ENCODE measurements around the gene BSPH1.
"Not testable (repeated sequence)": the region's sequence is repeated elsewhere in the genome, so short reads cannot be mapped to it uniquely, and the experiment has no call there.

BSPH1 gene, protein sequence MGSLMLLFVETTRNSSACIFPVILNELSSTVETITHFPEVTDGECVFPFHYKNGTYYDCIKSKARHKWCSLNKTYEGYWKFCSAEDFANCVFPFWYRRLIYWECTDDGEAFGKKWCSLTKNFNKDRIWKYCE

DNA sequence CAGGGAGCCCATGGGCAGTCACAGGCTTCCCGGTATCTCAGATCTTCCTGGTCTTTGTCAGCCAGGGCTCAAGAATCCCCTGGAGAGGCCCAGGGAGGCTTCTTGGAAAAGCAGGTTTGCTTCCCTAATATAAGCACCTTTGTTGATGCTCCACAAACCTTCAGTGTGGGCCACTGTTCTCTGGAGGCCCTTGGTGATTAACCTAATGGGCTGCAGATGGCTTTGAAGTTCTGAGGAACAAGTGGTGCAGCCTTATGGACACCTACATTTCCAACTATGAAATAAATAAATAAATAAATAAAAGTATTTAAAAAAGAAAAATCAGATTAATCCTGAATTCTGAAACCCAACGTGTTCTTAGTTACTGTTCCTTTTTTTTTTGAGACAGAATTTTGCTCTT lies at the start of gene BSPH1:
Gene BSPH1, minus strand, starts transcription at position 101 of the 400 bp plus-strand sequence. Its CDS starts 89 bp downstream, at position 12.
- H3K4me3 ChIP-seq (ENCODE audit: low read depth, low read length), result no peak within 1 kb of the TSS

DNA sequence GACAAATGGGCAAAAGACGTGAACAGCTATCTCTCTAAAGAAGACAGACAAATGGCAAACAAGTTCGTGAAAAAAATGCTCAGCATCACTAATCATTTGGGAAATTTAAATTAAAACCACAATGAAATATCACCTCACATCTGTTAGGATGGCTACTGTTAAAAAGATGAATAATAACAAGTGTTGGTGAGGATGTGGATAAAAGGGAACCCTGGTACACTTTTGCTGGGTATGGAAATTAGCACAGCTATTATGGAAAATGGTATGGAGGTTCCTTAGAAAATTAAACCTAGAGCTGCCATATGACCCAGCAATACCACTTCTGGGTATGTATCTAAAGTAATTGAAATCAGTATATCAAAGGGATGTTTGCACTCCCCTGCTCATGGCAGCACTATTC lies 44.8 kb upstream of the BSPH1 start:
- H3K4me3 ChIP-seq (ENCODE audit: low read depth, low read length), result no peak overlapping the region

DNA sequence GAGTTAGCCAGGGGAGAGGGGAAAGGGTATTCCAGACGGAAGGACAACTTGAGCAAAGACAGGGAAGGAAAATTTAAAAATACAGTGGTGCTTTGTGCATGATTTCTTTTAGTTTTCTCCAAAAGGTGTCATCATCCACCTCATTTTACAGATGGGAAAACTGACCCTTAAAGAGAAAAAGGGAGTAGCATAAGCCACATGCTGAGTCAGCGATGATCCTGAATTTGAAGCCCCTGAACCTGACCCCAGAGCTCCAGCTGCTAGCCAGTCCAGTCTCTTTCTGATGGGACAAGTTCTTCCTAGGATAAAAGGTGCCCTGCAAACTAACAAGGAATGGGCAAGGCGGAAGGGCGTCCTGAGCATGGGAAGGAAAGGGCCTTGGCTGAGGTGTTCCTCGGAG lies 41.6 kb upstream of the BSPH1 start:
- no peak overlapping the region for H3K4me3 ChIP-seq (ENCODE audit: low read depth, low read length)

DNA sequence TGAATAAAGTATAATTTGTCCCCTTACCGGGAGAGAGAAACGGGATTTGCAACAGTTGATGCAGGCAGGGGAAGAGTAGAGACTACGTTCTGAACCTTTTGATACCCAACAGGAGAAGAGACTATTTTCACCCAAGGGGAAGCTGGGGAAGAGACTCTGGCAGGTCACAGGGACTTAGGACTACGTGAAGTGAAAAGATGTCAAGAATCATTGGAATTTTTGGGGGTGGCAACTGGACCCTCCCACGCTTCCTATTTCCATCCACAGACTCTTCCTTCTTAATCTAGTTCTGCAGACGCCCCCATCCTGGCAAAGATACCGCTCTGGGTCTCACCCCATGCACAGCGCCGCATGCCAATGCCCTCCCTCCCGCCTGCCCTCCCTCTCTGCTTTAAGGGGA lies 38.1 kb upstream of the BSPH1 start:
- H3K4me3 ChIP-seq (ENCODE audit: low read depth, low read length), result no peak overlapping the region

DNA sequence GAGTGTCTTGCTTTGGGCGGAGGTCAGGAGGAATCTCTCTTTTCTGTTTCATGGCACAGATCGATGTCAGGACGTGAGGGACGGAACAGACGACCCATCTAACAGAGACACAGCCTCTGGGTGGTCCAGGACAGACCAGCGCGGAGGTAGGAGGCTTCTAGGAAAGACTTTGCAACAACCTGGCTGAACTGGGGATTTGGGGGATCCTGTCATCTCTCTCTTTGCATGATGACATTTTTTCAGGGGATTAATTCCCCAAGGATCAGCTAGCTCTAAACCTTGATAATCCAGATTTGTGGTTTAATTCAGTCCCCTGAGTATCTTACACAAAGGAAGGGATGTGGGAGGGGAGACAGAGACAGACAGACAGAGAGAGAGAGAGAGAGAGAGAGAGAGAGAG lies 37.5 kb upstream of the BSPH1 start:
- H3K4me3 ChIP-seq (ENCODE audit: low read depth, low read length), result no peak overlapping the region

DNA sequence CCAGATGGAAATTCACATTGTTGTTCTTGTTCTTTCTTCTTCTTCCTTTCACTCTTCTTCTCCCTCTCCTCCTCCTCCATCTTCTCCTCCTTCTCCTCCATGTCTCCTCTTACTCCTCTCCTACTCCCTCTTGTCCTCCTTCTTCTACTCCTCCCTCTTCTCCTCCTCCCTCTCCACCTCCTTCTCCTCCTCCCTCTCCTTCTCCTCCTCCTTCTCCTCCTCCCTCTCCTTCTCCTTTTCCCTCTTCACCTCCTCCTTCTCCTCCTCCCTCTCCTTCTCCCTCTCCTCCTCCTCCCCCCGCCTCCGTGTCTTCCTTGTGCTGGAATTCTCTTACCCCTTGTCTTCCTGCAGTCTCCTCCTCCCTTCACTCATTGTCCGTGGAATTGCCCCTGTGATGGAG lies 33.5 kb upstream of the BSPH1 start:
- no peak overlapping the region for H3K4me3 ChIP-seq (ENCODE audit: low read depth, low read length)

DNA sequence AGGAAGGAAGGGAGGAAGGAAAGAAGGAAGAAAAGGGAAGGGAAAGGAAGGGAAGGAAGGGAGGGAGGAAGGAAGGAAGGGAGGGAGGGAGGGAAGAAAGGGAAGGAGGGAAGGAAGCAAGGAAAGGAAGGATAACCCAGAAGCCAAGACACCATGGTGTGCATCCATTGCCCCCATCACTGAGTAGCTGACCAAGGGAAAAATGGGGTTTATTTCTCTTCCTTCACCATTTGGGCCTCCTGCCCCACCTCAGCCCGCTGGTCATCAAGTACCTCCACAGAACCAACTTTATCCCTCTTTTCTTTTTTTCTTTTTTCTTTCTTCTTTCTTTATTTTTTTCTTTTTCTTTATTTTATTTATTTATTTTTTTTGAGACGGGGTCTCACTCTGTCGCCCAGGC lies 31.5 kb upstream of the BSPH1 start:
- no peak overlapping the region for H3K4me3 ChIP-seq (ENCODE audit: low read depth, low read length)

DNA sequence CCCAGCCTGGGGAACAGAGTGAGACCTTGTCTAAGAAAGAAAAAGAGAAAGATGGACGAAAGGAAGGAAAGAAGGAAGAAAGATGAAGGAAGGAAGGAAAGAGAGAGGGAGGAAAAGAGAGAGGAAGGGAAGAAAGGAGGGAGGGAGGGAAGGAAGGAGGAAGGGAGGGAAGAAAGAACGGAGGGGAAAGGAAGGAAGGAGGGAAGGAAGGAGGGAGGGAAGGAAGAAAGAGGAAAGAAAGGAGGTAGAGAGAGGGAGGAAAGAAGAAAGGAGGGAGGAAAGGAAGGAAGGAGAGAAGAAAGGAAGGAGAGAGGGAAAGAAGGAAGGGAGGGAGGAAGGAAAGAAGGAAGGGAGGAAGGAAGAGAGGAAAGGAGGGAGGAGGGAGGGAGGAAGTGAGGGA lies 31.0 kb upstream of the BSPH1 start:
- H3K4me3 ChIP-seq (ENCODE audit: low read depth, low read length), result no peak overlapping the region

DNA sequence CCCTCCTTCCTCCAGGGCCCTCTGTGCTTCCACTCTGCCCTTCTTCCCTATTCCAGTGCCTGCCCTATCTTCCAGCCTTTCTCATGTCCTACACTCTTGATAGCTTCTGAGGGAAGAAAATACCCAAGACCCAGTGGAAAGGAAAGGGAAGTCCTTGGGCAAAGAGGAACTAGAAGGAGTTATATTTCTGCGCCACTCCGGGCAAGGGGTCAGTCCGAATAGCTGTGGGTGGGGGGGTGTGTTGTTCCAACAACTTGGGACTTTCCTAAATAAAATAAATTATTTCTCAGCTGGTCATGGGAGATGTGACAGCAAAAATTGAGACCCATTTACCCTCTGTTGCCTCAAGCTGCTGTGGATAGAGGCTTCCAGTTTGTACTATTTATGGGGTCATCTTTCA lies 28.7 kb upstream of the BSPH1 start:
- H3K4me3 ChIP-seq (ENCODE audit: low read depth, low read length), result no peak overlapping the region

DNA sequence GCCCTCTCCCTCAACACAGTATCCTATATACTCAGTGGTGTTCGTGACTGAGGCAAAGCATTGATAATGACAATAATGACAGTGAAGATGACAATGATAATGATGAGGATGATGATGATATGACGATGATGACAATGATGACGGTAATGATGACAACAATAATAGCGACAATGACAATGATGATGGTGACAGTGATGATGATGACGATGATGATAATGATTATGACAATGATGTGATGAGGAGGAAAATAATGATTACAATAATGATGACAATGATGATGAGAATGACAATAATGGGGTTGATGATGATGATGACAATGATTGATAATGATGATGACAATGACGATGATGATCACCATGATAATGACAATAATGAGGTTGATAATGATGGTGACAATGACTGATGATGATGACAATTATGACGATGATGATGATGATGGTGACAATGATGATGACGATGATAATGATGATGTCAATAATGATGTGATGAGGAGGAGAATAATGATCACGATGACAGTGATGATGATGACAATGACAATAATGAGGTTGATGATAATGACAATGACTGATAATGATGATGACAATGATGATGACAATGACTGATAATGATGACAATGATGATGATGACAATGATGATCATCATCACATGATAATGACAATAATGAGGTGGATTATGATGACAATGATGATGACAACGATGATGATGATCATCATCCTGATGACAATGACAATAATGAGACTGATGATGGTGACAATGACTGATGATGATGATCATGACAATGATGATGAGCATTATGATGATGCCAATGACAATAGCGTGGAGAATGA lies 19.2 kb upstream of the BSPH1 start:
- no peak overlapping the region for H3K4me3 ChIP-seq (ENCODE audit: low read depth, low read length)

DNA sequence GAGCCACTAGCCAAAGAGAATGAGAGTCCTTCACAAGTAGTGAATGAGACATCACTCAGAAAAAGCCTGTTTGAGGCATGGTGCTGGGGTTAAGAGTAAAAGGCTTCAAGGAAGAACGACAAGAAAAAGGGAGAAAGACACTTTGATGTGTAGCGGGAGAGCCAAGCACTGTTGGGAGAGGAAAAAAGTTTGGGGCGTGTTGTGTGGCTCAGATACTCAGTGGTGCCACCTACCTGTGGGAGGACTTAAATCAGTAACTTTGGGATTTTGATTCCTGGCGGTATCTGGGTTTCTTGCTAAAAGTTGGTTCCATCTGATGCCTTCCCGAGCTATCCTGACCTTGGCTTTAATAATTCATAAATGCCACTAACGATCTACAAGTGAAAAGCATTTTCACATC lies 14.8 kb upstream of the BSPH1 start:
- H3K4me3 ChIP-seq (ENCODE audit: low read depth, low read length), result no peak overlapping the region

DNA sequence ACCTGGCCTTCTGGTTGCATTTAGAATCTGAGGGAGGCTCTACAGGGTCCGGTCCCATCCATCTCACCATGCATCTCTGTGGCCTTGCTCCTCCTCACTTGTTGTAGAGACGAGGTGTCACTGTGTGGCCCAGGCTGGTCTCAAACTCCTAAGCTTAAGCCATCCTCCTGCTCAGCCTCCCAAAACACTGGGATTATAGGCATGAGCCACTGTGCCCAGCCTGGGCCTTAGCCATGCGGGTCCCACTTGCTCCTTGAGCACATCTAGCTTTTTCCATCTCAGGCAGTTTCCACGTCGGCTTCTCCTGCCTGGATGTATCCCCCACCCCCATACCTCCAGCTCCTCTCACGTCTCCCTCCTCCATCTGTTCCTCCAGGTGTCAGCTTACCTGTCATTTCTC lies 12.3 kb upstream of the BSPH1 start:
- no peak overlapping the region for H3K4me3 ChIP-seq (ENCODE audit: low read depth, low read length)

DNA sequence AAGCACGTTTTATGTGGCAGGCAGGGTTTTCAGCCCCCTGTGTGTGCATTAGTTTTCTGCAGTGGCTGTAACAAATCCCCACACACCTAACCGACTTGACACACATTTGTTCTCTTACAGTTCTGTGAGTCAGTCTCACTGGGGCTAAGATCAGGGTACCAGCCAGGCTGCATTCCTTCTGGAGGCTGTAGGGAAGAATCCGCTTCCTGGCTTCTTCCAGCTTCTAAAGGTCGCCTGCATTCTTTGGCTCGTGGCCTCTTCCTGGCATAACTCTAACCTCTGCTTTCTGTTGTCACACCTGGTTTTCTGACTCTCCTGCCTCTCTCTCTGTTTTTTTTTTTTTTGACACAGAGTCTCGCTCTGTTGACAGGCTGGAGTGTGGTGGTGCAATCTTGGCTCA lies 8.9 kb upstream of the BSPH1 start:
- no peak overlapping the region for H3K4me3 ChIP-seq (ENCODE audit: low read depth, low read length)

DNA sequence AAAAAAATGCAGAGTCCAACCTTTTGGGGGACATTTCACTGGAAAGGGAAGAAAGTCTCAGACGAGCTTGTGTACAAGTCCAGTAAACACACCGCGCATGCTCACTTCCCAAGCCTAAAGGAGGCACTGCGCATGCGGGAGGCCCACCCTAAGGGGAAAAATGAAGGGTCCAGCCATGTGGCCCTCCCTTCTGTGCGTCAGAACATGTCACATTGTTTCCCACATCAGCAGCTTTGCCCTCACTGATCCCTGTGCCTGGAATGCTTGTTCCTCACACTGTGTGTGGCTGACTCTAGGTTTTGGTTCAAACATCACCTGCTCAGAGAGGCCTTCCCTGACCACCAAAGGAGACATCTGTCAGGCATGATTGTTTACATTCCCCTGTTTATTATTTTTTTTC lies 6.8 kb upstream of the BSPH1 start:
- no peak overlapping the region for H3K4me3 ChIP-seq (ENCODE audit: low read depth, low read length)

DNA sequence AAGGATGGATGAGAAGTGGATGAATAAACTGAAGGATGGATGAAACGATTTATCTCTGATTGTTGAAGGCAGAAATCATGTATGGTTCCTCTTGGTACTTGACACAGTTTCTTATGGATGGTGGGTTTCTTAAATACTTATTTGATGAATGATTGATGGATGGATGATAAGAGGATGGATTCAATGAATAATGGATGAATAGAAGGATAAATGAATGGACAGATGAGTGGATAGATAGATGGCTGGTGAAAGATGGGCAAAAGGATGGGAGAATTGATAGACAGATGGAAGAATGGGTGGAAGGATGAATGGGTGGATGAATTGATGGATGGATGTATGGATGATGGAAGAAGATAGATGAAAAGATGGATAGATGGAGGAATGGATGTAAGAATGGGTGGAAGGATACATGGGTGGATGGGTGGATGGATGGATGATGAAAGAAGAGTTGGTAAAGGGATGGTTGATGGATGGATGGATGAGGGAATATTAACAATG lies 4.3 kb upstream of the BSPH1 start:
- no peak overlapping the region for H3K4me3 ChIP-seq (ENCODE audit: low read depth, low read length)

DNA sequence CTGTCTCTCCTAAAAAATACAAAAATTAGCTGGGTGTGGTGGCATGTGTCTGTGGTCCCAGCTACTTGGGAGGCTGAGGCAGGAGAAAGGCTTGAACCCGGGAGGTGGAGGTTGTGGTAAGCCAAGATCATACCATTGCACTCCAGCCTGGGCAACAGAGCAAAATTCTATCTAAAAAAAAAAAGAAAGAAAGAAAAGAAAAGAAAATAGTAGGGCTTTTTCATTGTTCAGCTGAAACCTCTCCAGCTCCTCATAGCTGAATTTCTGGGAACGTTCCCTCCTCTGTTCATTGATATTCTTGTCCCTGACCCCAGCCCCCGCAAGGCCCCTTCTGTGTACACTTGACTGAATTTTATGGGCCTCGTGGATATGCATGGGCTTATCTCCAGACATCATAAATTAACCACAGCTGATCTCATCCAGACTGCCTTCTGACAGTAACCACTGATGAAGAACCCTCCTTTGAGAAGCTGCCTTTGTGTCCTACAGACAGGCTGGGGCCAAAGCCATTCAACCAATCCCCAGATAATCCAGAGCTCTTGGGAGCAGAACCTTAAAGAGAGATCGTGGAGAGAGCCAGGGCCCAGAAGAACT lies 2.3 kb upstream of the BSPH1 start, which contains the start of gene ELSPBP1:
Gene ELSPBP1, plus strand, starts transcription at position 424 of the 594 bp plus-strand sequence. CDS start 14,036 bp downstream, outside the sequence.
- H3K4me3 ChIP-seq (ENCODE audit: low read depth, low read length), result no peak within 1 kb of the TSS

DNA sequence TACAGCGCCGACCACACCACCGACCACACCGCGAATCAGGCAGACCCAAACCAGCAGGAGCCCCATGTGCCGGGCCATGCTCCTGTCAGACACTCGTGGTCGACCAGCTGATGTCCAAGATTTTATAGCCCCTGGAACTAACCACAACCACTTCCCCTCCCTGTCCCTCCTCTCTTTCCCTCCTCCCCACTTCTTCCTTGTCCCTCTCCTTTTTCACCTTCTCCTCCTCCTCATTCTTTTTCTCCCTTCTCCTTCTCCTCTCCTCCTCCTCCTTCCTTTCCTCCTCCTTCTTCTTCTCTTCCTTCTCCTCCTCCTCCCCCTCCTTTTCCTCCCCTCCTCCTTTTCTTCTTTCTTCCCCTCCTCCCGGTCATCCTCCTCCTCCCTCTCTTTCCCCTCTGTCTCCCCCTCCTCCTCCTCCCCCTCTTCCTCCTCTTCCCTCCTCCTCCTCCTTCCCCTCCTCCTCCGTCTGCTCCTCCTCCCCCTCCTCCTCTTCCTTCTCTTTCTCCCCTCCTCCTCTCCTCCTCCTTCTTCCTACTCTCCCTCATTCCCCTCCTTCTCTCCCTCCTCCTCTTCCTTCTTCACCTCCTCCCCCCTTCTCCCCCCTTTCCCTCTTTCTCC lies 670 bp downstream of the BSPH1 start:
- H3K4me3 ChIP-seq (ENCODE audit: low read depth, low read length), result no peak overlapping the region

DNA sequence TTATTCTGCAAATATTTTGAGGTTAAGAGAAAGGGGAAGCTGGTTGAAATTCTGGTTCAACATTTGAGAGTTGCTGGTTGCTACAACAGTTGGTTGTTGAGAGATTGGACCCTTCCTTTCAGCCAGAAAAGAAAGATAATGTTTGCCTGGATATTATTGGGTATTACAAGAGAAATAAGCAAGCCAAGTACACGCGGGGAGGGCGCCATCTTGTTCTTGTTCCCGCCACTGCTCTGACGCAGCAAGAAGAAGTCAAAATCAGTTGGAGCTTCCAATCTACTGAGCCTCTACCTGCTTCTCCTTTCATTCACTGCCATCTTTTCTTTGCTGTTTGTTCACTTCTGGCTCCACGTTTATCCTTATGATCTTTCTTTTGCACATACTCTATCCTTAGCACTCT lies 18.4 kb downstream of the BSPH1 start:
- no peak overlapping the region for H3K4me3 ChIP-seq (ENCODE audit: low read depth, low read length)

DNA sequence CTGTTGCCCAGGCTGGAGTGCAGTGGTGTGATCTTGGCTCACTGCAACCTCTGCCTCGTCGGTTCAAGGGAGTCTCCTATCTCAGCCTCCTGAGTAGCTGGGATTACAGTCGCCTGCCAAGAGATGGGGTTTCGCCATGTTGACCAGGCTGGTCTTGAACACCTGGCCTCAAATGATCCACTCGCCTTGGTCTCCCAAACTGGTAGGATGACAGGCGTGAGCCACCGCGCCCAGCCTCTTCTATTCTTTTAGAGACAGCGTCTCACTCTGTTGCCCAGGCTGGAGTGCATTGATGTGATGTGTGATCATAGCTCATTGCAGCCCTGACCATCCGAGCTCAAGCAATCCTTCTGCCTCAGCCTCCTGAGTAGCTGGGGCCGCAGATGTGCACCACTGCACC lies 36.0 kb downstream of the BSPH1 start:
- not testable (repeated sequence) for H3K4me3 ChIP-seq (ENCODE audit: low read depth, low read length)

DNA sequence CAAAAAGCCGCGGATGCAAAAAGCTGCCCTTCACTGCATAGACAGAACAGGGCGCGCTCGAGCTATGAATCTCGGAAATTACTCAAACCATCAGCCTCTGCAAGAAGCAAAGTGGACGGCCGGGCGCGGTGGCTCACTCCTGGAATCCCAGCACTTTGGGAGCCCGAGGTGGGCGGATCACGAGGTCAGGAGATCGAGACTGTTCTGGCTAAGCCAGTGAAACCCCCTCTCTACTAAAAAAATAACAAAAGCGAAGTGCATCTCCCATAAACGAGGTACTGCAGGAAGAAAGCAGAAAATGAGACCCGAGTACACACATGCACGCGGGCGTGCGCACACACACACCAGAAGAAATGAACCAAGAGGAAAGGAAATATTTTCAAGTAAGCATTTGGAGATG lies 39.8 kb downstream of the BSPH1 start:
- H3K4me3 ChIP-seq (ENCODE audit: low read depth, low read length), result not testable (repeated sequence)

DNA sequence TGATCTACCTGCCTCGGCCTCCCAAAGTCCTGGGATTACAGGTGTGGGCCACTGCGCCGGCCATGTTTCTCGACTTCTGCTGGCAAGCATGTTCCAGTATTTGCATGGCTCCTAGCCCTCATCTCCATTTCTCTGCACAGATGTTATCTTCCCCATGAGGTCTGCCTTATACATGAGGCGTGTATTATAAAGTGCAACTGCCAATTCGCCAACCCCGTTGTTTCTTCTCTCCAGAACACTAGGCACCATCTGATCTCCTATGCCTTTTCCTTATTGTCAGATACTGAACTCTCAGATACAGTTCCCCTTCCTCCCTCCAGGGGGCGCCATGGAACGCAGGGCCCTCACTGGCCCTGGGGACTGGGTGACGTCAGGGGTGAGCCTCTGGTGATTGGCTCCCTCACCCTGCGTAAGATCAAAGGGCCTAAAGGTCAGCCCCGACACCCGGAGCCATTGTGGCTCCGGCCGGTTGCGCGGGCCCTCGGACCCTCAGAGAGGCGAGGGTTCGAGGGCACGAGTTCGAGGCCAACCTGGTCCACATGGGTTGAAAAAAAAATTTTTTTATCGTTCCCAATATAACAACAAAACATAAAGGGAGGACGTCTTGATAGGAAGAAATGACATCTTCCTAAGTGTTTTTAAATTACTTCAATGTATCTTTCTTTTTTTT lies 42.0 kb downstream of the BSPH1 start:
- H3K4me3 ChIP-seq (ENCODE audit: low read depth, low read length), result not testable (repeated sequence)

Measured in iPS-11a (cell line).